Activated CD4-positive, alpha-beta T cell treated with anti-CD3 and anti-CD28 coated beads for 36 hours (primary cell): Measurements from ENCODE around the gene MAPK12. TPM values are rescaled to one million over a fixed set of nuclear protein-coding genes. Genes with fewer than 3 reads are reported as not detected.
A peak's percentile ranks its signal among the peaks of the same experiment; 100 is the strongest.

Experiments used
- ATAC-seq: fragments of 200-7000 bp; cut with Tn5 transposase; one replicate; pipeline ENCODE4 v1.10.0; 2021; ENCODE audit warnings: mild to moderate bottlenecking, moderate library complexity
- CTCF ChIA-PET: fragments of 350-600 bp; sonication (Branson Sonifier 250); formaldehyde crosslinking; loops from one replicate; lab custom pipeline; 2021; ENCODE audit warnings: antibody characterized with exemption; lab: Charles Lee
- POLR2A ChIA-PET: fragments of 350-600 bp; sonication (Branson Sonifier 250); formaldehyde crosslinking; loops from one replicate; lab custom pipeline; 2021; ENCODE audit warnings: antibody characterized with exemption, inconsistent platforms; lab: Charles Lee
- DNase-seq: peaks from one replicate; pipeline ENCODE4 v3.0.0-alpha.2; 2020
- H3K27ac Mint-ChIP-seq: one replicate; pipeline ENCODE4 v1.8.0; 2021; ENCODE audit warnings: mixed read lengths
- H3K27me3 Mint-ChIP-seq: one replicate; pipeline ENCODE4 v1.8.0; 2021; ENCODE audit warnings: mixed read lengths
- H3K36me3 Mint-ChIP-seq: one replicate; pipeline ENCODE4 v1.8.0; 2021; ENCODE audit warnings: low read depth, mixed read lengths
- H3K4me1 Mint-ChIP-seq: one replicate; pipeline ENCODE4 v1.8.0; 2021; ENCODE audit warnings: mixed read lengths
- H3K4me3 Mint-ChIP-seq: one replicate; pipeline ENCODE4 v1.8.0; 2021; ENCODE audit warnings: mild to moderate bottlenecking, moderate library complexity, mixed read lengths
- H3K9me3 Mint-ChIP-seq: one replicate; pipeline ENCODE4 v1.8.0; 2021; ENCODE audit warnings: low read depth, mixed read lengths
- intact Hi-C, 2 experiments: fragments of 100-400 bp; cut with DNase I in 1 of 2; cut with micrococcal nuclease in 1 of 2; formaldehyde crosslinking; loops; one replicate each; pipeline versions ENCODE4 v1.14.2 to v1.15.1; 2022 to 2024; cut with DNase I, micrococcal nuclease
- total RNA-seq, 2 experiments: library from RNA; stranded (reverse); gene quantifications; one replicate each; pipeline ENCODE4 v1.2.3, GENCODE V29; 2021

MAPK12 gene
- total RNA-seq, 2 experiments from 2014 or later: 5.4 to 8.1 TPM

DNA sequence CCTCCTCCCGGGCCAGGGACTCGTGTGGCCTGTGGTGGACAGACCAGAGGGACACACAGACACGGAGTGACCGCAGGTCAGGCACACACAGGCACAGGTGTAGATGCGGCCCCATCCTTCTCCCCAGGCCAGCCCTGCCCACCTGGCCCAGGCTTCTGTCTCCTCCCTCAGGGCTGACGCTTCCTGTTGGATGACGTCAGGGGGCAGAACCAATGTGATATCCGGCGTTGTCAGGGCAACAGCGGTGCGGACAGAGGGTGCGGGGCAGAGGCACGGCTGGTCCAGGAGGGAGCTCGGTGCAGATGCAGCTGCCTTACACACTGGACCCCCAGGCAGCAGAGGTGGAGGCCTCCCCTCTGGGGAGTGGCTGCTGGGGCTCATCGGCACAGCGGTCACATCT, 13.7 kb downstream of the MAPK12 start:
- no peaks in the 10 kb centered on the region for H3K9me3 Mint-ChIP-seq
- intact Hi-C loops: loop anchor here in 1 of 2 experiments (10.0 kb wide), 1 partner anchor 257 kb away; the partner anchor contains the start of genes LMF2 and NCAPH2
- no peak overlapping the region for H3K4me3 Mint-ChIP-seq
- CTCF ChIA-PET: interaction anchor here (2.5 kb wide), 1 partner anchor 56 kb away, joined by 6 read pairs; no protein-coding TSS in a partner anchor
- peaks cover 22% of the 10 kb centered on the region for H3K4me1 Mint-ChIP-seq
- DNase-seq: peak; percentile 71
- POLR2A ChIA-PET: no interaction called here
- no peak overlapping the region for H3K27ac Mint-ChIP-seq
- H3K27me3 Mint-ChIP-seq: no peaks in the 10 kb centered on the region
- H3K36me3 Mint-ChIP-seq: peaks cover 22% of the 10 kb centered on the region
- no peak for ATAC-seq

DNA sequence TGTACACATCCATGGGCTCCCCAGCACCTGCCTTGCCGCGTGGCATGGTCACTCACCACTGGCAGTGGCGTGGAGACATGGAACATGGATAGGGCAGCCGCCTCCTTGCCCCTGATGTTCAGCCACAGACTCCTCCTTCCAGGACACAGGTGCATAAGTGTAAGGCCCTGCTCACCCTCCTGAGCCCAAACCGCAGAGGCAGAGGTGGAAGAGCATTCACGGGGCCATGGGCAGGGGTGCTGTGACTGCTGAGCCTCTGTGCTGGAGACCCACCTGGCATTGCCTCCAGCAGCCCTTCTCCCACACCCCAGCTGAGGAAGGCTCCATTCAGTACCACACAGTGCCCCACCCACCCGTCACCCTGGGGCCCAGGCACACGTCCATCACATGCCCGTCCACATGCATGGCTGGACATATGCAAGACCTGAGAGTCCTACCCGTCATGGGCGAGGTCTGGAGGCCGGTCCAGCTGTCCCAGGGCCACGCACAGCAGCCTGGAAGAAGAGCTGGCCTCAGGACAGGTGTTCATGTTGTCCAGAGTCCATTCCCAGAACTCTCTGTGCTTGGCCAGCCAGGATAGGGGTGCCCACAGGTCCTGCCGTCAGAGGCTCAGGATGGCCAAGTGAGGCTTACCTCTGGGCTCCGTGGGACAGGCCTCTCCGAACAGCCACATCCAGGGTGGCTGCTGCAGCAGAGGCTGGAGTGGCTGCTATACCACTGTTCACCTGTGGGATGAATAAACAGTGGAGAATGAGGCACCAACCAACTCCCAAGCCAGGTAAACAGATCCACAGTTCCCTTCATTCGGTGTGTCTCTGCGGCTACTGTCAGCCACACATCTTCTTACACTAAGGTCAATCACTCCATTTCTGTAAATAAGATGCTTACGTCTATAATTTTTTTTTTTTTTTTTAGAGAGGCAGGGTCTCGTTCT, 15.0 kb downstream of the MAPK12 start:
- Mint-ChIP-seq H3K4me1 (peaks cover 25% of the 10 kb centered on the region), H3K9me3 (no peaks in the 10 kb centered on the region), H3K4me3 (peak overlapping the region; percentile 94), H3K36me3 (peaks cover 22% of the 10 kb centered on the region), H3K27me3 (no peaks in the 10 kb centered on the region), H3K27ac (no peak overlapping the region)
- ChIA-PET POLR2A (no interaction called here), CTCF (interaction anchor here (0.6 to 2.5 kb wide), 5 partner anchors 55 to 407 kb away, joined by 3 to 6 read pairs (median 3); partner anchors contain the start of gene SCO2)
- DNase-seq (no peak), ATAC-seq (no peak)
- intact Hi-C loops: loop anchor here in 1 of 2 experiments (10.0 kb wide), 1 partner anchor 258 kb away; the partner anchor contains the start of genes LMF2 and NCAPH2

DNA sequence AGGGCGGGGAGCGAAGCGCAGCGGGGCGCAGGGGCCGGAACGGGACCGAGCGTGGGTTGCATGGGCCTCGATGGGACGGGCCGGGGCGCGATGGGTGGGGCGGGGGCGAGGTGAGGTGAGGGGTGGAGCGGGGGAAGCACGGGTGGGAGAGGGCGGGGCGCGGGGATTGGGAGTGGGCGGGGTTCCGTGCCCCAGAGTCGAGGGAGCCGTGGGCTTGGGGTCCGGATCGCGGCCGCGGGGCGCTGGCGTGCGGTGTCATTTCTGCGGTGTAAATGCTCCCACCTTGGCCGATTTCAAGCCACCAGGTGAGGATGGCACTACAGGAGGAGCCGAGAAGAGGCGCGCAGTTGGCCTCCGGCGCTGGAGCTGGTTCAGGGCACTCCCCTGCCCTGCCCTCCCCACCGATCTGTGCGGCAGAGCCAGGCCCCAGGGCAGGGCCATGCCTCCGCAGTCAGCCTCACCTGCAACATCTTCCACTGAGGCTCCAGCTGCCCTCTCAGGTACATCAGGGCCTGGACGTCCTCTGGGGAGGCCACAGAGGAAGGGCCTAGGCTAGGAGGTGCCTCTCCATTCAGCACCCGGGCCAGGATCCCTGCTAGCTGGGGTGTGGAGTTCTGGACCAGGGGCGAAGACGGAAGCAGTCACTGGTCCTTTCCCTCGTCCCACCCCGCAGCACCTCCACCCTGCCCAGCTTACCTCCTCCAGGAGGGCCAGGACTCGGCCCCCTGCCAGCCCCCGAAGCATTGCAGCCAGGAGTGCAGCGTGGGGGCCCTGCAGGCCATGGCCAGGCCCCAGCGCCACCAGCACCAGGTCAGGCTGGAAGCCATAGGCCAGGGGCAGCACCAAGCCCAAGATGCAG, 16.0 kb downstream of the MAPK12 start:
- ATAC-seq: no peak
- H3K4me1 Mint-ChIP-seq: peaks cover 28% of the 10 kb centered on the region
- ChIA-PET CTCF (interaction anchor here (0.6 to 2.5 kb wide), 5 partner anchors 54 to 406 kb away, joined by 3 to 6 read pairs (median 3); partner anchors contain the start of gene SCO2), POLR2A (no interaction called here)
- peak overlapping the region; percentile 100 for H3K27ac Mint-ChIP-seq
- H3K36me3 Mint-ChIP-seq: peaks cover 21% of the 10 kb centered on the region
- DNase-seq: no peak
- H3K9me3 Mint-ChIP-seq: no peaks in the 10 kb centered on the region
- H3K4me3 Mint-ChIP-seq: peak overlapping the region; percentile 94
- H3K27me3 Mint-ChIP-seq: no peaks in the 10 kb centered on the region
- intact Hi-C loops: loop anchor here (1.0 to 10.0 kb wide), 6 partner anchors 25 to 337 kb away; partner anchors contain the start of genes NCAPH2 (in 2 of the 2), CHKB (in 1 of the 2), LMF2 (in 1 of the 2) and MAPK11 (in 1 of the 2)

DNA sequence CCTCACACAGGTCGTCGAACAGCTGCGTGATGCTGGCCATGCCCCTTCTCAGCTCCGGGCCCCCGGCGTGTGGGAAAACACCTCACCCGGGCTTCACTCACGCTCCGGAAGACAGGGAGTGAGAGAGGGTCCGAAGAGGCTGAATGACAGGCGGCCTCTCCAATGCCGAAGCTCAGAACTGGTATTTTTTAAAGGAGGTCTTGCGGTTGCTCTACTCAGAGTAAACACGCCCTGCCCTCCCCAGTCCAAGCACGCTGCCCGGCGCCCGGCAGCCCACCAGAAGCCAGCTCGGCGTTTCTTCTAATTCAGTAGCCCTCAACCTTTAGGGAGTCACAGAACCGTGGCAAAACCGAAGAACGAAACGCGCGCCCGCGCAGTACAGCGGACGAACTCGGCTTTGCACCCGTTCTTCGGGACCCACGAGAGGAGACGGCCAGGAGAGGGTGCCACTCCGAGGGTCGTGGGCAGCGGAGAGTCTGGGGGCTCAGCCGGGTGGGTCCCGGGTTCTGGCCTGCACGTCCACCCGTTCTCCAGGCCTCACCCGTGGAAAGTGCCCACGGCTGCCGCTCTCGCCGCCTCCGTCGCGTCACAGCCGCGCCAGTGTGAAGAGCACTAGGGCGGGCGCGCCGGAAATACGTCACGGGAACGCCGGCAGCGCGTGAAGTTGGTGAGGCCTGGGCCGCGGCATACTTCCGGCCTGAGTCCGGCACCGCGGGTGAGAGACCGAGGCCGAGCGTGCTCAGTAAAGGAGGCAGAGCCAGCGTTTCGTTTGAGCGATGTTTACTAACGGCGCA, 16.9 kb downstream of the MAPK12 start, which contains the start of gene TUBGCP6:
TUBGCP6 (minus strand) TSS at position 604 of the 794 bp plus-strand sequence; CDS start at position 40, 564 bp downstream.
- CTCF ChIA-PET: interaction anchor here (0.7 to 4.3 kb wide), 8 partner anchors 12 to 376 kb away, joined by 3 to 16 read pairs (median 4); no protein-coding TSS in a partner anchor
- Mint-ChIP-seq H3K27ac (peak within 1 kb of the TSS; percentile 100), H3K4me3 (peak within 1 kb of the TSS; percentile 94), H3K9me3 (no peaks in the 10 kb centered on the region), H3K36me3 (peaks cover 28% of the 10 kb centered on the region), H3K4me1 (peaks cover 23% of the 10 kb centered on the region), H3K27me3 (no peaks in the 10 kb centered on the region)
- ATAC-seq (peak; percentile 80), DNase-seq (peak; percentile 96)
- POLR2A ChIA-PET: interaction anchor here (0.6 to 1.2 kb wide), 2 partner anchors 24 to 376 kb away, joined by 3 to 4 read pairs; no protein-coding TSS in a partner anchor
- intact Hi-C loops: loop anchor here (1.0 to 10.0 kb wide), 15 partner anchors 26 to 378 kb away; partner anchors contain the start of genes MAPK11 (in 2 of the 2), NCAPH2 (in 2 of the 2), ALG12 (in 1 of the 2) and CHKB (in 1 of the 2)

DNA sequence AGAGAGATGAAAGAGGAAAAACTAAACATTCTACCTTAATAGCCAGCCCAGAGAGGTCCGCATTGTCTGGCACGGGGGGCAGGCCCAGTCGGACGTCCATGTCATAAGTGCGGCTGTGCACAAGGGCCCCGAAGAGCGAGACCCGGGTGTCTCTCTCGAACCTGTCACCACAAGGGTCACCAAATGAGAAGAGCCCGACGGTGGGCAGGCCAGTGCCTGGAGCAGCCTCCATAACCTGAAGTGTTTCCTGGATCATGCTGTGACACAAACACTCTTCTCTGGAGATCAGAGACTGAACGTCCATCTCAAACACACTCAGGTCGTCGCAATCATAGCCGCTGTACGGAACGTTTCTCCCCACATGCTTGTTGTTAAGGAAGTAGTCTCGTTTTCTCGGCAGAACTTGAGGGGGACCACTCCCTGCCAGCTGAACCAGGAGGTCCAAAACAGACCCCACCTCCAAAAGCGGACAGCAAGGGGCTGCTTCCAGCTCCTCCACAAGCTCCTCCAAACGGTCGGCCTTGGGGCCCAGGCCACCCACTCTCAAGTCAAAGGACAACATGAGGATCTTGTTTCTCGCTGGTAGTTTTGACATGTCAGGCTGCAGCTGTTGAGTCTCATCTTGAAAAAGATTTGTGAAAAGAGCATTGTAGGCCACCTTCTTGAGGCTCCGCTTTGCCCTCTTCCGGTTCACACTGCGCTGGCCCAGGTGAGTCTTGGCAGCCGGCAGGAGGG, 17.6 kb downstream of the MAPK12 start:
- POLR2A ChIA-PET: interaction anchor here (0.6 to 1.2 kb wide), 2 partner anchors 24 to 377 kb away, joined by 3 to 4 read pairs; no protein-coding TSS in a partner anchor
- DNase-seq (no peak), ATAC-seq (no peak)
- Mint-ChIP-seq H3K4me3 (peak overlapping the region; percentile 94), H3K27ac (peak overlapping the region; percentile 100), H3K9me3 (no peaks in the 10 kb centered on the region), H3K4me1 (peaks cover 23% of the 10 kb centered on the region), H3K36me3 (peaks cover 28% of the 10 kb centered on the region), H3K27me3 (no peaks in the 10 kb centered on the region)
- intact Hi-C loops: loop anchor here (1.0 to 10.0 kb wide), 13 partner anchors 26 to 378 kb away; partner anchors contain the start of genes MAPK11 (in 2 of the 2), ALG12 (in 1 of the 2), CHKB (in 1 of the 2) and CRELD2 (in 1 of the 2)
- CTCF ChIA-PET: interaction anchor here (0.6 to 4.3 kb wide), 10 partner anchors 12 to 587 kb away, joined by 3 to 16 read pairs (median 3); no protein-coding TSS in a partner anchor

DNA sequence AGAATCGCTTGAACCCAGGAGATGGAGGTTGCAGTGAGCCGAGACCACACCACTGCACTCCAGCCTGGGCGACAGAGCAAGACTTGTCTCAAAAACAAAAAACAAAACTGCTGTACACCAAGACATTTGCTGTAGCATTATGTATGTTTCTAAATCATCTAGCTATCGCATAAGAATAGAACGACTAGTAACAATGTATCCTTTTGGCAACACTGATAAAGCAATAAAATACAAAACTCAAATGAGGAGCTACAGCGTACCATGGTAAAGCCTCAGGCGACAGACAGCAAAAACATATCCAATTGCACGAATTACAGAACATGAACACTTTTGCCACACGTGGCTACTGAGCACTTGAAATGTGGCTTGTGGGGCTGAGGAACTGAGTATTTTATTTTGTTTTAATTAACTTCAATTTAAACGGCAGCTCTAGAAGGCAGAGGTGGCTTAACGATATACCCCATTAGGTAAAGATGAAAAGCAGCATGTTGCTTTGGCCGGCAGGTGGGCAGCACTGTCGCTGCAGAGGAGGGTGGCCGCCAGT, 19.0 kb downstream of the MAPK12 start:
- Mint-ChIP-seq H3K4me1 (peaks cover 21% of the 10 kb centered on the region), H3K4me3 (peak overlapping the region; percentile 94), H3K27me3 (no peaks in the 10 kb centered on the region), H3K36me3 (peaks cover 25% of the 10 kb centered on the region), H3K9me3 (no peaks in the 10 kb centered on the region), H3K27ac (no peak overlapping the region)
- ATAC-seq: no peak
- intact Hi-C loops: loop anchor here in 1 of 2 experiments (5.0 to 10.0 kb wide), 4 partner anchors 50 to 380 kb away; partner anchors contain the start of genes DENND6B, LMF2 and NCAPH2
- DNase-seq: no peak
- ChIA-PET CTCF (interaction anchor here (0.8 to 4.3 kb wide), 14 partner anchors 8 to 448 kb away, joined by 3 to 16 read pairs (median 3); partner anchors contain the start of genes HDAC10 and SCO2), POLR2A (interaction anchor here (1.1 kb wide), 1 partner anchor 378 kb away, joined by 3 read pairs; no protein-coding TSS in a partner anchor)

DNA sequence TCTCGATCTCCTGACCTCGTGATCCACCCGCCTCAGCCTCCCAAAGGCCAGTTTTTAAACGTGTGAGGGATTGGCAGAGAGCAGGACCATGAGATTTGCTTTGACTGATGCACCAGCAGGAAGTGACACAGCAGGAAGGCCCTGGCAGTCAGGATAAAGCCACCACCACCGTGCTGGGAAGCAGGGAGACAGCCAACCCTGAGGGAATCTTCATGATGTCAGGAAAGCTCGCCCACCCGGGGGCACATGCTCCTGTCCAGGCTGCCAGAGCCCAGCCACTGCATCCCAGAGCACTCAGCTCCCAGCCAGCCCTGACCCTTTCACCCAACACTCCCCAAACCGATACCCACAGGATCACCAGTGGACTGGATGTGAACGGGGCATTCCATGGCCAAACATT, 22.7 kb downstream of the MAPK12 start:
- Mint-ChIP-seq H3K9me3 (no peaks in the 10 kb centered on the region), H3K36me3 (peaks cover 22% of the 10 kb centered on the region), H3K27me3 (no peaks in the 10 kb centered on the region), H3K27ac (no peak overlapping the region), H3K4me1 (peaks cover 23% of the 10 kb centered on the region), H3K4me3 (no peak overlapping the region)
- DNase-seq (no peak), ATAC-seq (no peak)
- ChIA-PET POLR2A (no interaction called here), CTCF (interaction anchor here (0.6 to 0.7 kb wide), 2 partner anchors 20 to 110 kb away, joined by 3 to 6 read pairs; no protein-coding TSS in a partner anchor)
- intact Hi-C loops: no loop called here

DNA sequence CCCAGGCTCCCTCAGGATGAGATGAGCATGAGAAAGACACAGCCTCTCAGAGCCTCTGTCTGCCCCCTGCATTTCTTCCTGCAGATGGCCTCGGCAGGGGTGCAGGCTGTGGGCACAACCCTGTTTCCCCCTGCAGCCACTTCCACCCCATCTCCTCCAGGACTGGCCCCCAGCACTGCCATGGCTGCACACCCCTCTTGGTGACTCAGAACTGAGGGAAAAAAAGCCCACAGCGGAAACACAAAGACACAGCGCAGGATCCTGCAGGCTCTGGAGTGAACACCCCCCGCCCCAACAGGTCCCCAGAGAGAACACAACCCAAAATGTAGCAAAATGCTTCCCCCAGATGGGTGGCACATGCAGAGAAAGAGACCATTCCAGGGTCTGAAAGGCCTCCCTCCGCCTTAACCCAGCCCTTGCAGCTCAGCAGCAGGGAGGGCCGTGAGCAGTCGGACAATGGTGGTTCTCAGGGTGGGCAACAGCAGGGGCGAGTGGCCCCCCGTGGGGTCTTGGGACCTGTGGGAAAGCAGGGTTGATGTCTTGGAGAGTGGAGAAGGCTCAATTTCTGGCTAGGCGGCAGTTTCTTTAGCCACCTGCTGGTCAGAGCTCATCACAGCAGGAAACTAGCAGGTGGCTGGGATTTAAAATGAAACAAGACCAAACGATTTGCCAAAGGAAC, 24.6 kb downstream of the MAPK12 start:
- POLR2A ChIA-PET: no interaction called here
- no peaks in the 10 kb centered on the region for H3K27me3 Mint-ChIP-seq
- CTCF ChIA-PET: interaction anchor here (0.6 to 1.1 kb wide), 5 partner anchors 21 to 232 kb away, joined by 3 to 5 read pairs (median 3); no protein-coding TSS in a partner anchor

More for the DNA sequence above, 24.6 kb downstream of the MAPK12 start:
- Mint-ChIP-seq H3K27ac (no peak overlapping the region), H3K9me3 (no peaks in the 10 kb centered on the region), H3K4me1 (peaks cover 20% of the 10 kb centered on the region), H3K36me3 (peaks cover 22% of the 10 kb centered on the region), H3K4me3 (no peak overlapping the region)
- peak; percentile 36 for ATAC-seq
- intact Hi-C loops: no loop called here
- DNase-seq: no peak
